ENCODE results near the gene SMIM45.

DNA sequence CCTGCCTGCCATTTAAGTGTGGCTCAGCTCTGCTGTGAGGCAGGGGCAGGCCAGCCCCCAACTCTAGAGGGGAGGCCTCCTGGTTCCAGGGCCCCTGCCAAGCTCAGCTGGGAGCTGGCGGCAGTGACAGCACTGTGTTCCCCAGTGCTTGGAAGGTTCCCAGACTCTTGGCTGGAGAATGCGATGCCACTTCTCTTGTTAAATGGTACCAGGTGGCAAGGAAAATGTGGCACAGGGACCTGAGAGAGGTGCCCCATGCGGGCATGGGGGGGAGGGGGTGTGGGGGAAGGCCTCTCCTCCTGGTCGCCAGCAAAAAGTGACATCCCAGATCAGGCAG, 17.0 kb upstream of the SMIM45 start:
- TF ChIP-seq EZH2phosphoT487 (IDR thresholded peaks at IDR 0.05; ENCODE audit: borderline replicate concordance, low read depth) (no peak), NRF1 (IDR thresholded peaks at IDR 0.05; ENCODE audit: low read depth, low read length) (no peak), RCOR1 (IDR thresholded peaks at IDR 0.05; ENCODE audit: low read length) (no peak), GATA2 (CRISPR knock-in tag; IDR thresholded peaks at IDR 0.05) (no peak), SMC3 (IDR thresholded peaks at IDR 0.05; ENCODE audit: low read depth, low read length) (no peak)
- TF ChIP-seq, protein P1, sequence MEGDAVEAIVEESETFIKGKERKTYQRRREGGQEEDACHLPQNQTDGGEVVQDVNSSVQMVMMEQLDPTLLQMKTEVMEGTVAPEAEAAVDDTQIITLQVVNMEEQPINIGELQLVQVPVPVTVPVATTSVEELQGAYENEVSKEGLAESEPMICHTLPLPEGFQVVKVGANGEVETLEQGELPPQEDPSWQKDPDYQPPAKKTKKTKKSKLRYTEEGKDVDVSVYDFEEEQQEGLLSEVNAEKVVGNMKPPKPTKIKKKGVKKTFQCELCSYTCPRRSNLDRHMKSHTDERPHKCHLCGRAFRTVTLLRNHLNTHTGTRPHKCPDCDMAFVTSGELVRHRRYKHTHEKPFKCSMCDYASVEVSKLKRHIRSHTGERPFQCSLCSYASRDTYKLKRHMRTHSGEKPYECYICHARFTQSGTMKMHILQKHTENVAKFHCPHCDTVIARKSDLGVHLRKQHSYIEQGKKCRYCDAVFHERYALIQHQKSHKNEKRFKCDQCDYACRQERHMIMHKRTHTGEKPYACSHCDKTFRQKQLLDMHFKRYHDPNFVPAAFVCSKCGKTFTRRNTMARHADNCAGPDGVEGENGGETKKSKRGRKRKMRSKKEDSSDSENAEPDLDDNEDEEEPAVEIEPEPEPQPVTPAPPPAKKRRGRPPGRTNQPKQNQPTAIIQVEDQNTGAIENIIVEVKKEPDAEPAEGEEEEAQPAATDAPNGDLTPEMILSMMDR (IDR thresholded peaks at IDR 0.05), result no peak
- TF ChIP-seq, protein P2, sequence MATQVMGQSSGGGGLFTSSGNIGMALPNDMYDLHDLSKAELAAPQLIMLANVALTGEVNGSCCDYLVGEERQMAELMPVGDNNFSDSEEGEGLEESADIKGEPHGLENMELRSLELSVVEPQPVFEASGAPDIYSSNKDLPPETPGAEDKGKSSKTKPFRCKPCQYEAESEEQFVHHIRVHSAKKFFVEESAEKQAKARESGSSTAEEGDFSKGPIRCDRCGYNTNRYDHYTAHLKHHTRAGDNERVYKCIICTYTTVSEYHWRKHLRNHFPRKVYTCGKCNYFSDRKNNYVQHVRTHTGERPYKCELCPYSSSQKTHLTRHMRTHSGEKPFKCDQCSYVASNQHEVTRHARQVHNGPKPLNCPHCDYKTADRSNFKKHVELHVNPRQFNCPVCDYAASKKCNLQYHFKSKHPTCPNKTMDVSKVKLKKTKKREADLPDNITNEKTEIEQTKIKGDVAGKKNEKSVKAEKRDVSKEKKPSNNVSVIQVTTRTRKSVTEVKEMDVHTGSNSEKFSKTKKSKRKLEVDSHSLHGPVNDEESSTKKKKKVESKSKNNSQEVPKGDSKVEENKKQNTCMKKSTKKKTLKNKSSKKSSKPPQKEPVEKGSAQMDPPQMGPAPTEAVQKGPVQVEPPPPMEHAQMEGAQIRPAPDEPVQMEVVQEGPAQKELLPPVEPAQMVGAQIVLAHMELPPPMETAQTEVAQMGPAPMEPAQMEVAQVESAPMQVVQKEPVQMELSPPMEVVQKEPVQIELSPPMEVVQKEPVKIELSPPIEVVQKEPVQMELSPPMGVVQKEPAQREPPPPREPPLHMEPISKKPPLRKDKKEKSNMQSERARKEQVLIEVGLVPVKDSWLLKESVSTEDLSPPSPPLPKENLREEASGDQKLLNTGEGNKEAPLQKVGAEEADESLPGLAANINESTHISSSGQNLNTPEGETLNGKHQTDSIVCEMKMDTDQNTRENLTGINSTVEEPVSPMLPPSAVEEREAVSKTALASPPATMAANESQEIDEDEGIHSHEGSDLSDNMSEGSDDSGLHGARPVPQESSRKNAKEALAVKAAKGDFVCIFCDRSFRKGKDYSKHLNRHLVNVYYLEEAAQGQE (IDR thresholded peaks at IDR 0.05; ENCODE audit: low read depth, low read length), result no peak
- TF ChIP-seq, protein P3, sequence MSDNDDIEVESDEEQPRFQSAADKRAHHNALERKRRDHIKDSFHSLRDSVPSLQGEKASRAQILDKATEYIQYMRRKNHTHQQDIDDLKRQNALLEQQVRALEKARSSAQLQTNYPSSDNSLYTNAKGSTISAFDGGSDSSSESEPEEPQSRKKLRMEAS (IDR thresholded peaks at IDR 0.05; ENCODE audit: low read depth), result no peak

Measured in SK-N-SH (cell line).